PC-3 (cell line): ENCODE measurements around the gene GNPDA1. TPM values are rescaled to one million over a fixed set of nuclear protein-coding genes. Genes with fewer than 3 reads are reported as not detected.

Source experiments
- total RNA-seq: library from RNA; depleted of rRNA; stranded (reverse); fragments of >200 nt; gene quantifications from 2 replicates; pipeline ENCODE4 v1.2.3, GENCODE V29; 2014; rRNA removed

Gene GNPDA1
- total RNA-seq, 1 experiment from 2014 or later = 34.7 TPM

Other genes with a start within 250 kb of the GNPDA1 start
- gene PCDH1, start 134.6 kb downstream of the GNPDA1 start, total RNA-seq = 53.0 and 55.8 TPM in 2 replicates
- 46.6 and 58.9 TPM in 2 replicates for gene DELE1, start 89.2 kb downstream of the GNPDA1 start, total RNA-seq
- 0.15 TPM in 1 of 2 replicates, not detected in the other for gene PCDH12, start 54.8 kb downstream of the GNPDA1 start, total RNA-seq
- gene RNF14, start 43.9 kb downstream of the GNPDA1 start, total RNA-seq = 32.1 and 49.8 TPM in 2 replicates
- gene NDFIP1, start 95.8 kb upstream of the GNPDA1 start, total RNA-seq = 33.5 and 38.2 TPM in 2 replicates